K562 (cell line): ENCODE data around the gene CXCR6. TPM values are rescaled to one million over a fixed set of nuclear protein-coding genes. Genes with fewer than 3 reads are reported as not detected.

ENCODE experiments used
- MYC ChIP-seq, 2 experiments: fragments of 250-450 bp in 1 of 2; sonication (Bioruptor Pico) in 1 of 2; IDR thresholded peaks; 2 replicates each; pipeline versions ENCODE4 v1.5.1 to v1.6.1; 2012 to 2021; ENCODE audit warnings: low read depth in 2 of 2, borderline replicate concordance in 1 of 2, improper control_type of control experiment in 1 of 2, low read length in 1 of 2, mild to moderate bottlenecking in 1 of 2, moderate library complexity in 1 of 2
- NCOA1 ChIP-seq: fragments of 450-650 bp; IDR thresholded peaks from 2 replicates; pipeline ENCODE4 v1.6.1; 2016; ENCODE audit warnings: low read depth
- RBM14 ChIP-seq: fragments of 200-400 bp; formaldehyde crosslinking; IDR thresholded peaks from 2 replicates; pipeline ENCODE4 v1.6.1; 2018; ENCODE audit warnings: low read depth, mild to moderate bottlenecking, low read length, moderate library complexity, borderline replicate concordance; ENCODE audit not compliant: insufficient read depth
- RERE ChIP-seq: sonication (generic); formaldehyde crosslinking; IDR thresholded peaks from 2 replicates; pipeline ENCODE4 v1.8.0; 2023; ENCODE audit warnings: missing genetic modification reagents, mild to moderate bottlenecking, borderline replicate concordance
- TAF7 ChIP-seq: fragments of 450-650 bp; IDR thresholded peaks from 2 replicates; pipeline ENCODE4 v1.6.1; 2016; ENCODE audit warnings: missing genetic modification characterization, missing compliant biosample characterization
- polyA plus RNA-seq, 8 experiments: library from polyadenylated mRNA; depleted of rRNA in 4 of 8; stranded (reverse) in 5 of 8; unstranded in 3 of 8; fragments of >200 nt; fragmentation: Nextera tagmentation in 2 of 8; fragmentation: Illumina TruSeq in 1 of 8; extraction: Ambion mirVana in 2 of 8; extraction: Trizol in 1 of 8; gene quantifications; 2 replicates each; pipeline versions ENCODE4 v1.2.1 to v1.2.3, GENCODE V29; 2011 to 2014; ENCODE audit warnings: inconsistent platforms in 1 of 8, missing spikeins in 1 of 8
- total RNA-seq, 7 experiments: library from RNA; depleted of rRNA in 6 of 7; stranded (reverse); fragments of >200 nt in 6 of 7; fragmentation: Illumina TruSeq in 2 of 7; extraction: Trizol in 2 of 7; gene quantifications; 2 replicates each; pipeline versions ENCODE4 v1.2.1 to v1.2.3, GENCODE V29; 2011 to 2021; ENCODE audit warnings: low replicate concordance in 1 of 7

CXCR6 gene
- total and polyA plus RNA-seq, 9 of the 15 experiments (the other 6 are each of a cell fraction or from before 2014, with no cell fraction given) = 0.28 TPM; not detected in 8

GRCh38 chr3:45906681-45907407, 36.4 kb upstream of the CXCR6 start (continued):
- TF ChIP-seq RBM14 = no peak
- no peak for TF ChIP-seq NCOA1
- 0 out of 2 replicates have a peak, but pooled peaks have one; percentile 35 for TF ChIP-seq MYC (IDR thresholded peaks at IDR 0.05; ENCODE audit: low read depth, low read length)
- no peak for TF ChIP-seq MYC (CRISPR knock-in tag; IDR thresholded peaks at IDR 0.05; ENCODE audit: borderline replicate concordance, low read depth)
- TF ChIP-seq TAF7 (tag) = no peak
- TF ChIP-seq RERE = no peak
- TF ChIP-seq, all 486 proteins: peak for 11
